Measurements from ENCODE around the gene TEDC2.

The TEDC2 gene

GRCh38 chr16:2458887-2459646 is 842 bp upstream of the TEDC2 start:
- no peak for TF ChIP-seq CTCF (IDR thresholded peaks at IDR 0.05; ENCODE audit: low read depth, low read length, missing control alignments)
- H3K4me3 ChIP-seq (ENCODE audit: low read depth, low read length) = peak overlapping the region; percentile 59
- no peak for DNase-seq (ENCODE audit: low read depth)

DNA sequence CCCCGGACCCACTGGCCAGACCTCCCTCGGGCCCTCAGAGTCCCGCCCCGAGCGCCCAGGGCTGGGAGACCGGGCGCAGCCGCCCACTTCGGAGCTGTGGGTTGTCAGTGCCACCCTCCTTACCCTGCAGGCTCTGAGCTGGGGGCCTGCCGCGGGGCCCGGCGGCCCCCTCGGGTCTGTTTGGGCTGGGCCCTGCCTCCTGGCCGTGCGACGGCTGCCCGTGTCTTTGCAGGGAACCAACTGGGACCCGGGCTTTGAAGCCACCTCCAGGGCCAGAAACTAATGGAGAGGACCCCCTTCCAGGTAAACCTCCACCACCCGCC is 443 bp downstream of the TEDC2 start:
- no peak for TF ChIP-seq CTCF (IDR thresholded peaks at IDR 0.05; ENCODE audit: low read depth, low read length, missing control alignments)
- DNase-seq (ENCODE audit: low read depth) = no peak
- H3K4me3 ChIP-seq (ENCODE audit: low read depth, low read length) = peak overlapping the region; percentile 59

DNA sequence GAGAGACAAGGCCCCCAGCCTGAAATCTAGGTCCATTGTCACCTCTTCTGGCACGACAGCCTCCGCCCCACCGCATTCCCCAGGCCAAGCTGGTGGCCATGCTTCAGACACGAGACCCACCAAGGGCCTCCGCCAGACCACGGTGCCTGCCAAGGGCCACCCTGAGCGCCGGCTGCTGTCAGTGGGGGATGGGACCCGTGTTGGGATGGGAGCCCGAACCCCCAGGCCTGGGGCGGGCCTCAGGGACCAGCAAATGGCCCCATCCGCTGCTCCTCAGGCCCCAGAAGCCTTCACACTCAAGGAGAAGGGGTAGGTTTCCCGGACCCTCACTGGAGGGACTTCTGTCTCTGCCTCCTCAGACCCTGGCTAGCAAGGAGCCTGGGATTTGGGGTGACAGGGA is 1.0 kb downstream of the TEDC2 start:
- TF ChIP-seq CTCF (IDR thresholded peaks at IDR 0.05; ENCODE audit: low read depth, low read length, missing control alignments) = no peak
- DNase-seq (ENCODE audit: low read depth) = no peak
- peak overlapping the region; percentile 59 for H3K4me3 ChIP-seq (ENCODE audit: low read depth, low read length)

GRCh38 chr16:2462031-2462866 is 2.3 kb downstream of the TEDC2 start:
- no peak for TF ChIP-seq CTCF (IDR thresholded peaks at IDR 0.05; ENCODE audit: low read depth, low read length, missing control alignments)
- H3K4me3 ChIP-seq (ENCODE audit: low read depth, low read length) = no peak overlapping the region
- DNase-seq (ENCODE audit: low read depth) = no peak

GRCh38 chr16:2464333-2464732 is 4.4 kb downstream of the TEDC2 start:
- TF ChIP-seq CTCF (IDR thresholded peaks at IDR 0.05; ENCODE audit: low read depth, low read length, missing control alignments) = no peak
- H3K4me3 ChIP-seq (ENCODE audit: low read depth, low read length) = no peak overlapping the region
- DNase-seq (ENCODE audit: low read depth) = no peak

- DNase-seq (ENCODE audit: low read depth) = no peak
- TF ChIP-seq CTCF (IDR thresholded peaks at IDR 0.05; ENCODE audit: low read depth, low read length, missing control alignments) = peak; percentile 43
- H3K4me3 ChIP-seq (ENCODE audit: low read depth, low read length) = no peak overlapping the region
Observed at GRCh38 chr16:2465653-2466415, 5.9 kb downstream of the TEDC2 start.
